T1000 (cell line): Measurements from ENCODE around the gene FGGY.
"Not testable (repeated sequence)": the region's sequence is repeated elsewhere in the genome, so short reads cannot be mapped to it uniquely, and the experiment has no call there.

Source experiments
- DNase-seq: peaks from one replicate; lab custom pipeline; 2025; ENCODE audit warnings: mixed read lengths; lab: John Stamatoyannopoulos, UW

FGGY gene

GRCh38 chr1:59639266-59639665 lies 342.4 kb downstream of the FGGY start:
- no peak for DNase-seq

GRCh38 chr1:59640851-59641250 lies 344.0 kb downstream of the FGGY start:
- no peak for DNase-seq

- no peak for DNase-seq
Measured at GRCh38 chr1:59641836-59642235, 344.9 kb downstream of the FGGY start.

- no peak for DNase-seq
Measured at GRCh38 chr1:59643526-59643925, 346.6 kb downstream of the FGGY start.

GRCh38 chr1:59645893-59646292 lies 349.0 kb downstream of the FGGY start:
- DNase-seq, result no peak

GRCh38 chr1:59653142-59653958 lies 356.5 kb downstream of the FGGY start:
- DNase-seq, result not testable (repeated sequence)

GRCh38 chr1:59653968-59654367 lies 357.1 kb downstream of the FGGY start:
- no peak for DNase-seq

- DNase-seq, result no peak
Measured at GRCh38 chr1:59657873-59658465, 361.1 kb downstream of the FGGY start.

GRCh38 chr1:59664166-59664565 lies 367.3 kb downstream of the FGGY start:
- DNase-seq, result no peak

- no peak for DNase-seq
Measured at GRCh38 chr1:59666106-59666505, 369.2 kb downstream of the FGGY start.

GRCh38 chr1:59667020-59667419 lies 370.1 kb downstream of the FGGY start:
- no peak for DNase-seq

GRCh38 chr1:59669752-59670312 lies 372.9 kb downstream of the FGGY start:
- DNase-seq, result peak; percentile 12

GRCh38 chr1:59670662-59671061 lies 373.8 kb downstream of the FGGY start:
- DNase-seq, result no peak

- DNase-seq, result no peak
Measured at GRCh38 chr1:59671066-59671952, 374.4 kb downstream of the FGGY start.

- no peak for DNase-seq
Measured at GRCh38 chr1:59671953-59672305, 375.0 kb downstream of the FGGY start.

GRCh38 chr1:59672851-59673572 lies 376.1 kb downstream of the FGGY start:
- DNase-seq, result no peak

- DNase-seq, result no peak
Measured at GRCh38 chr1:59673573-59674450, 376.9 kb downstream of the FGGY start.

- DNase-seq, result no peak
Measured at GRCh38 chr1:59674595-59674994, 377.7 kb downstream of the FGGY start.

- DNase-seq, result no peak
Measured at GRCh38 chr1:59675936-59676335, 379.0 kb downstream of the FGGY start.

- DNase-seq, result no peak
Measured at GRCh38 chr1:59678040-59678439, 381.1 kb downstream of the FGGY start.
